ENCODE measurements around the gene HORMAD2. TPM values are rescaled to one million over a fixed set of nuclear protein-coding genes. Genes with fewer than 3 reads are reported as not detected.

HORMAD2 gene, protein sequence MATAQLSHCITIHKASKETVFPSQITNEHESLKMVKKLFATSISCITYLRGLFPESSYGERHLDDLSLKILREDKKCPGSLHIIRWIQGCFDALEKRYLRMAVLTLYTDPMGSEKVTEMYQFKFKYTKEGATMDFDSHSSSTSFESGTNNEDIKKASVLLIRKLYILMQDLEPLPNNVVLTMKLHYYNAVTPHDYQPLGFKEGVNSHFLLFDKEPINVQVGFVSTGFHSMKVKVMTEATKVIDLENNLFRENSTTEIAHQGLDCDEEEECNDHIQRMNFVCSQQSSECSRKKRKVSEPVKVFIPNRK
- total RNA-seq, result not detected
- total RNA-seq (2013), result not detected
- total RNA-seq, result 0 to 0.37 (median 0) reads per million in 29 experiments

DNA sequence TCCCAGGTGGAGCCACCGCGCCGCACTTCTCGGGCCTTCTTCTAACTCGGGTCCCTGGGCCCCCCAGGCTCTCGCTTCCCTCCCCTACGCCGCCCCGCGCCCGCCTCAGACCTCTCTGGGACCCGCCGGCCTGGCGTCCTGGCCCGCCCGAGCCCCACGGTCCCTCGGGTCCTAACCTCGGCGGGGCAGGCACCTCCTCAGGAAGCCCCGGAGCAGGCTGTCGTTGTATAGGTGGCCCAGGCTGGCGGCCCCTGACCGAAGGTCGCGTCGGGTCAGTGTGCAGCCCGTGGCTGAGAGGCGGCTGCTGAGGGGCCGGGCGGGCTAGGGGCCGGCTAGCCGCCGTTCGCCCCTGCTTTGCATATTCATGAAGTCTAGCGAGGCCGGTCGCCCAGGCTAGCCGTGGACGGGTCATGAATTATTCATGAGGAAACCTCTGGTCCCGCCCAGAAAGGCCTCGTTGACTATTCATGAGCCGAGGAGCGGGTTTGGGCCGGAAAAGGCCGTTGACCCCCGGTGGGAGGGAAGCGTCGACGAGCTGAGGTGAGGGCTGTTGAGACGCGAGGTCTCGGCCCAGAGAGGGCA lies at the start of gene HORMAD2:
Gene HORMAD2, plus strand, starts transcription at position 513 of the 582 bp plus-strand sequence. CDS start 13,489 bp downstream, outside the sequence.
- peaks cover 0 to 24% of the 10 kb centered on the region in 2 experiments for H3K4me1 ChIP-seq (ENCODE audit: control insufficient read depth in 1 of 2, extremely low read depth in 1 of 2, insufficient read depth in 2 of 2, low read length in 2 of 2)
- WGBS (ENCODE audit: insufficient coverage), result 66% methylated on average over 44 of the region's 53 CpGs
- peaks cover 4% of the 10 kb centered on the region for H3K36me3 Mint-ChIP-seq
- ChIA-PET POLR2A (no interaction called here), CTCF (interaction anchor here in 1 of 2 donors (1.1 kb wide), 1 partner anchor 13 kb away, joined by 3 read pairs; no protein-coding TSS in a partner anchor)
- H3K9me3 ChIP-seq, result no peaks in the 10 kb centered on the region
- H3K9me3 Mint-ChIP-seq, result peaks cover 0 to 7% (median 0%) of the 10 kb centered on the region in 3 donors
- no peak for ATAC-seq (replicated peaks in 1 of 4)
- no peak within 1 kb of the TSS for H3K4me3 ChIP-seq (ENCODE audit: control insufficient read depth in 1 of 2, extremely low read depth in 1 of 2, low read length in 1 of 2)
- H3K4me3 Mint-ChIP-seq, result no peak within 1 kb of the TSS
- H3K27me3 ChIP-seq (replicated peaks in 1 of 2; ENCODE audit: control insufficient read depth in 2 of 2, extremely low read depth in 1 of 2, insufficient read depth in 2 of 2, low read length in 1 of 2), result no peaks in the 10 kb centered on the region
- H3K27ac Mint-ChIP-seq, result no peak within 1 kb of the TSS
- no peak for DNase-seq
- H3K36me3 ChIP-seq (ENCODE audit: control insufficient read depth in 2 of 2, extremely low read depth in 1 of 2, insufficient read depth in 1 of 2, low read length in 1 of 2), result no peaks in the 10 kb centered on the region
- H3K27ac ChIP-seq (ENCODE audit: low read length), result no peak within 1 kb of the TSS
- H3K27me3 Mint-ChIP-seq, result peaks cover 0 to 9% of the 10 kb centered on the region in 2 donors
- H3K4me1 Mint-ChIP-seq, result peaks cover 10 to 15% (median 15%) of the 10 kb centered on the region in 3 donors

DNA sequence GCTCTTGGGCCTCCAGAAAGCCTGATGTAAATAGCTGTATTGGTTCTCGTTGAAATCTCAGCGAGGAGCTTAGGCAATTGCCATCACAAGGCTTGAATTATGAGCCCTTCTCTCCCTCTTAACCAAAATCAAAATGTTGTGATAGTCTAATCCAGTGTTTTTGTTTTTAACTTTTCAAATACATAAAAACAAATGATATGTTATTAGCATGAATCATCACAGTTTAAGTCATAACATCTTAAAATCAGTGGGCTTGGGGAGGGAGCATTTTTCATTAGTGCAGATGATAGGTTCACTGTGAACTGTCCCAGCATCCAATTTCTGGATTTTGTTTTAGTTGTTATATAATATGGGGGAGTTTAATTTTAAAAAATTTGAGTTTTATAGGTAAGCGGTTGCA lies 48.9 kb upstream of the HORMAD2 start:
- no CpG with 5 or more reads among the region's 3 CpGs for WGBS (ENCODE audit: insufficient coverage)
- peaks cover 8 to 18% of the 10 kb centered on the region in 2 donors for H3K36me3 ChIP-seq (ENCODE audit: control insufficient read depth in 2 of 2, extremely low read depth in 1 of 2, insufficient read depth in 1 of 2, low read length in 1 of 2)
- no peak overlapping the region for H3K27ac ChIP-seq (ENCODE audit: low read length)
- Mint-ChIP-seq H3K9me3 (no peaks in the 10 kb centered on the region), H3K36me3 (peaks cover 11% of the 10 kb centered on the region), H3K27ac (peak overlapping the region in 1 of 2 donors; percentile 20), H3K27me3 (no peaks in the 10 kb centered on the region), H3K4me3 (no peak overlapping the region), H3K4me1 (no peaks in the 10 kb centered on the region)
- H3K4me1 ChIP-seq (ENCODE audit: control insufficient read depth in 1 of 2, extremely low read depth in 1 of 2, insufficient read depth in 2 of 2, low read length in 2 of 2), result no peaks in the 10 kb centered on the region
- H3K27me3 ChIP-seq (replicated peaks in 1 of 2; ENCODE audit: control insufficient read depth in 2 of 2, extremely low read depth in 1 of 2, insufficient read depth in 2 of 2, low read length in 1 of 2), result no peaks in the 10 kb centered on the region
- DNase-seq (no peak), ATAC-seq (replicated peaks in 1 of 4) (no peak)
- CTCF ChIA-PET, result no interaction called here
- H3K4me3 ChIP-seq (ENCODE audit: control insufficient read depth in 1 of 2, extremely low read depth in 1 of 2, low read length in 1 of 2), result no peak overlapping the region
- POLR2A ChIA-PET, result interaction anchor here in 1 of 2 donors (0.7 kb wide), 1 partner anchor 558 kb away, joined by 3 read pairs; no protein-coding TSS in a partner anchor
- H3K9me3 ChIP-seq, result no peaks in the 10 kb centered on the region

DNA sequence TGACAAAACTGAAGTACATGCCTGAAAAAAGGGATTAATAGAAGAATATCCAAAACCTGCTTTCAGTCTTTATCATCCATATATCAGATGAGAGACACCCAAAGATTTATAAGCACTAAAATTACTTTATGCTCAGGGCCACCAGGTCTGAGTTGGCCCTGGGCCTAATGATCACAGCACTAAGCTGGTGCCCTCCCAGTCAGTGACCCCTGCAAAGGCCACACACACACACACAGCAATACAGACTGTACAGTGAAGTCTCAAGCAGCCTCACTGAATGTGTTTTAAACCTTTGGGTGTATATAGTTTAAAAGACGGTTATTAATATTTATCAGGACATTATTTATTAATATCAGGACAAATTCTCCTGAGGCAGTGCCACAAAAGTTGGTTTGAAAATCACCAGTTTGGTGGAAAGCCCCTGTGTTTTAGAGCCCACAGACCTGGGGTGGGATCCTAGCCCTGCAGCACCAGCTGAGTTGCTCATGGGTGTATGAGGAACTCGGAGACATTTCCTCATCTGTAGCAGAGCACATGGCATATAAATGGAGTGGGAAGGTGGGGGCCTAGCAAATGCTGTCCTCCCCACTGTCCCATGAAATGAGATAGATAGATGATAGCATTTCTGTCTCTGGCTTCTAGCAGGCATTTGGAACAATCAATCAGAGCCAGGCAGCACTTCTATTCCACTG lies 48.4 kb upstream of the HORMAD2 start:
- ChIA-PET POLR2A (interaction anchor here in 1 of 2 donors (0.7 kb wide), 1 partner anchor 557 kb away, joined by 3 read pairs; no protein-coding TSS in a partner anchor), CTCF (no interaction called here)
- 83% methylated on average over 1 of the region's 2 CpGs for WGBS (ENCODE audit: insufficient coverage)
- Histone ChIP-seq H3K4me3 (ENCODE audit: control insufficient read depth in 1 of 2, extremely low read depth in 1 of 2, low read length in 1 of 2) (no peak overlapping the region), H3K27me3 (replicated peaks in 1 of 2; ENCODE audit: control insufficient read depth in 2 of 2, extremely low read depth in 1 of 2, insufficient read depth in 2 of 2, low read length in 1 of 2) (no peaks in the 10 kb centered on the region), H3K27ac (ENCODE audit: low read length) (no peak overlapping the region), H3K4me1 (ENCODE audit: control insufficient read depth in 1 of 2, extremely low read depth in 1 of 2, insufficient read depth in 2 of 2, low read length in 2 of 2) (no peaks in the 10 kb centered on the region), H3K36me3 (ENCODE audit: control insufficient read depth in 2 of 2, extremely low read depth in 1 of 2, insufficient read depth in 1 of 2, low read length in 1 of 2) (peaks cover 3 to 12% of the 10 kb centered on the region in 2 donors), H3K9me3 (no peaks in the 10 kb centered on the region)
- ATAC-seq (replicated peaks in 1 of 4), result no peak
- no peak for DNase-seq
- Mint-ChIP-seq H3K27me3 (no peaks in the 10 kb centered on the region), H3K4me3 (no peak overlapping the region), H3K27ac (no peak overlapping the region), H3K9me3 (no peaks in the 10 kb centered on the region), H3K36me3 (peaks cover 11% of the 10 kb centered on the region), H3K4me1 (no peaks in the 10 kb centered on the region)

DNA sequence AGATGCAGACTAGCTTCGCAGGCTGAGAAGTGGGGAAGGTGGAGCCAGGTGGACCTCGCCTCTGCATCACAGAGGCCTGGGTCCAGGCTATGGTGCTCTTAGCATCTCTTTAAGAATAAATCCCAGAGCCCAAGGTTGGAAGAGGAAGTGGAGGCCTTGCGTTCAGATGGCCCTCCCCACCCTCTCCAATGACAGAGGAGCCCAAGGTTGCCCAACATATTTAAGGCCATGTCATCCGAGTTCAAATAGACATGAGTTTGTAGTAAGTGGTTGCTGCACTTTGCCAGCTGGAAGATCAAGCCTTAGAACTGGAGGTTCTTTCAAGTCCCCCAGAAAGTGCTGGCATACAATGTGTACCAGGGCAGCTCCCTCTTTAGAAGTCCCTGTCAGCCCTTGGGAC lies 47.1 kb upstream of the HORMAD2 start:
- POLR2A ChIA-PET, result no interaction called here
- no peaks in the 10 kb centered on the region for H3K27me3 ChIP-seq (replicated peaks in 1 of 2; ENCODE audit: control insufficient read depth in 2 of 2, extremely low read depth in 1 of 2, insufficient read depth in 2 of 2, low read length in 1 of 2)
- H3K27ac ChIP-seq (ENCODE audit: low read length), result no peak overlapping the region
- no peak overlapping the region for H3K4me3 Mint-ChIP-seq
- CTCF ChIA-PET, result no interaction called here
- no peaks in the 10 kb centered on the region for H3K9me3 Mint-ChIP-seq
- no peaks in the 10 kb centered on the region for H3K9me3 ChIP-seq
- DNase-seq (no peak), ATAC-seq (replicated peaks in 1 of 4) (no peak)
- no peaks in the 10 kb centered on the region for H3K4me1 ChIP-seq (ENCODE audit: control insufficient read depth in 1 of 2, extremely low read depth in 1 of 2, insufficient read depth in 2 of 2, low read length in 2 of 2)
- peaks cover 0 to 2% of the 10 kb centered on the region in 2 donors for H3K36me3 ChIP-seq (ENCODE audit: control insufficient read depth in 2 of 2, extremely low read depth in 1 of 2, insufficient read depth in 1 of 2, low read length in 1 of 2)
- peaks cover 2% of the 10 kb centered on the region for H3K36me3 Mint-ChIP-seq
- H3K27ac Mint-ChIP-seq, result no peak overlapping the region
- H3K4me3 ChIP-seq (ENCODE audit: control insufficient read depth in 1 of 2, extremely low read depth in 1 of 2, low read length in 1 of 2), result no peak overlapping the region
- WGBS (ENCODE audit: insufficient coverage), result 100% methylated on average over 3 of the region's 4 CpGs
- H3K27me3 Mint-ChIP-seq, result no peaks in the 10 kb centered on the region
- no peaks in the 10 kb centered on the region for H3K4me1 Mint-ChIP-seq

DNA sequence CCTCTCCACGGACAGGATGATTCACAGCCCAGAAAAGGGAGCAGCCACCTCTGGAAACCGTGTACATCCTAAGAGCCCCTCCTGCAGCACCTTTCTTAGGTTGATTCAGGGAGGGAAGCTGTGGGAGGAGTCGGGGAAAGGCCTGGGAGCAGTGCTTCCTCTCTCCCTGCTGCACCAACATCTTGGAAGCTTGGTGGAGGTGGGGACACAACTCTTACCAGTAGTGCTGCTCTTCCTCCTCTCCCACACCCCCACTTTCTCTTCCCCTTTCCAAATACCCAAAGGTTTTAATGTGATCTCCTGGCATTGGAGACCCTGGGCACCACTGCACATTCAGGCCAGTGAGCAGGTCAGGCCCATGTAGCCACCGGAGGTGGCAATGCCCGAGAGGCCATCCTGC lies 46.4 kb upstream of the HORMAD2 start:
- ATAC-seq (replicated peaks in 1 of 4) (no peak), DNase-seq (no peak)
- H3K27me3 Mint-ChIP-seq, result no peaks in the 10 kb centered on the region
- no peaks in the 10 kb centered on the region for H3K9me3 ChIP-seq
- H3K27ac ChIP-seq (ENCODE audit: low read length), result no peak overlapping the region
- H3K9me3 Mint-ChIP-seq, result no peaks in the 10 kb centered on the region
- H3K4me1 Mint-ChIP-seq, result no peaks in the 10 kb centered on the region
- no peak overlapping the region for H3K4me3 Mint-ChIP-seq
- no peaks in the 10 kb centered on the region for H3K36me3 ChIP-seq (ENCODE audit: control insufficient read depth in 2 of 2, extremely low read depth in 1 of 2, insufficient read depth in 1 of 2, low read length in 1 of 2)
- no peaks in the 10 kb centered on the region for H3K36me3 Mint-ChIP-seq
- ChIA-PET POLR2A (no interaction called here), CTCF (no interaction called here)
- no peaks in the 10 kb centered on the region for H3K27me3 ChIP-seq (replicated peaks in 1 of 2; ENCODE audit: control insufficient read depth in 2 of 2, extremely low read depth in 1 of 2, insufficient read depth in 2 of 2, low read length in 1 of 2)
- WGBS (ENCODE audit: insufficient coverage), result 100% methylated on average over 2 of the region's 5 CpGs
- H3K4me1 ChIP-seq (ENCODE audit: control insufficient read depth in 1 of 2, extremely low read depth in 1 of 2, insufficient read depth in 2 of 2, low read length in 2 of 2), result no peaks in the 10 kb centered on the region
- no peak overlapping the region for H3K4me3 ChIP-seq (ENCODE audit: control insufficient read depth in 1 of 2, extremely low read depth in 1 of 2, low read length in 1 of 2)
- H3K27ac Mint-ChIP-seq, result no peak overlapping the region

DNA sequence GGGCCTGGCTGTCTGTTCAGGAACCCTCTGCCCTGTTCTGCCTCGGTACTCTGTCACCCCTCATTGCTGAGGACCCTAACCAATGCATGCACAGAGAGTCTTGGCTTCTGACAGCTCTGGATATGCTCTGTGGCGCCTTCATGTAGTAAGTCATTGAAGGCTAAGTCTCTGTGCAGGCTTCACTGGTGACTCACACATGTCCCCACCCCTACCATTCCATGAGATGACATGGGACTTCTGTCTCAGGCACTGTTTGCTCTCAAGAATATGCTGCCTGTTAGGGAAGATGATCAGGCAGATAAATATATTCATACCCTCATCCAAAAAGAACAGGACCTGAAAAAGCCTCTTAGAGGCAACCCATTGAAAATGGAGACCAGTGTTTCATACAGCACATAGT lies 43.6 kb upstream of the HORMAD2 start:
- no peak overlapping the region for H3K4me3 ChIP-seq (ENCODE audit: control insufficient read depth in 1 of 2, extremely low read depth in 1 of 2, low read length in 1 of 2)
- no peak overlapping the region for H3K4me3 Mint-ChIP-seq
- H3K27me3 ChIP-seq (replicated peaks in 1 of 2; ENCODE audit: control insufficient read depth in 2 of 2, extremely low read depth in 1 of 2, insufficient read depth in 2 of 2, low read length in 1 of 2), result peaks cover 0 to 7% of the 10 kb centered on the region in 2 experiments
- ATAC-seq (replicated peaks in 1 of 4), result no peak
- no peaks in the 10 kb centered on the region for H3K36me3 Mint-ChIP-seq
- no peak overlapping the region for H3K27ac ChIP-seq (ENCODE audit: low read length)
- WGBS (ENCODE audit: insufficient coverage), result 94% methylated on average over 2 of the region's 2 CpGs
- no peak overlapping the region for H3K27ac Mint-ChIP-seq
- no peaks in the 10 kb centered on the region for H3K4me1 ChIP-seq (ENCODE audit: control insufficient read depth in 1 of 2, extremely low read depth in 1 of 2, insufficient read depth in 2 of 2, low read length in 2 of 2)
- H3K27me3 Mint-ChIP-seq, result peaks cover 0 to under 1% of the 10 kb centered on the region in 2 donors
- ChIA-PET POLR2A (no interaction called here), CTCF (no interaction called here)
- no peaks in the 10 kb centered on the region for H3K9me3 ChIP-seq
- H3K9me3 Mint-ChIP-seq, result no peaks in the 10 kb centered on the region
- no peak for DNase-seq
- H3K36me3 ChIP-seq (ENCODE audit: control insufficient read depth in 2 of 2, extremely low read depth in 1 of 2, insufficient read depth in 1 of 2, low read length in 1 of 2), result no peaks in the 10 kb centered on the region
- no peaks in the 10 kb centered on the region for H3K4me1 Mint-ChIP-seq

Measured in T-cell (primary cell).